Measurements from ENCODE around the gene ATP5PF.

DNA sequence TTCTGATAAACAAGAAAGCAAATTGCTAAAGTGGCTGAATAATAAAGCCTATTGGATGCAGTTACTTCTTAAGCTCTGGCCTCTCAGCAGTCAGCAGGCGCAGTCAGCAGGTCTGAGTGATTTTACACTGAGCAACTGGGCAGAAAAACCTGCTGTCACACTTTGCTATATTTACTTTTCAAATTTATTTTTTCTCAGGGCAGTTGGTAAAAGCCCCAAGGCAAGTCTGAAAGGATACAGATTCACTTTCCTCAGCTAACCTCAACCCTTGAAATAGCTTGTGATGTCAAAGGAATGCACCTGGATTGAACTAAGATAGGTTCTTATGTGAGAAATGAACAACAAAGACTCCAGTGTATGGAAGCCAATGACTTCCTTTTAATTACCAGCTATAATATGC, 34.0 kb downstream of the ATP5PF start:
- TF ChIP-seq, protein P1, sequence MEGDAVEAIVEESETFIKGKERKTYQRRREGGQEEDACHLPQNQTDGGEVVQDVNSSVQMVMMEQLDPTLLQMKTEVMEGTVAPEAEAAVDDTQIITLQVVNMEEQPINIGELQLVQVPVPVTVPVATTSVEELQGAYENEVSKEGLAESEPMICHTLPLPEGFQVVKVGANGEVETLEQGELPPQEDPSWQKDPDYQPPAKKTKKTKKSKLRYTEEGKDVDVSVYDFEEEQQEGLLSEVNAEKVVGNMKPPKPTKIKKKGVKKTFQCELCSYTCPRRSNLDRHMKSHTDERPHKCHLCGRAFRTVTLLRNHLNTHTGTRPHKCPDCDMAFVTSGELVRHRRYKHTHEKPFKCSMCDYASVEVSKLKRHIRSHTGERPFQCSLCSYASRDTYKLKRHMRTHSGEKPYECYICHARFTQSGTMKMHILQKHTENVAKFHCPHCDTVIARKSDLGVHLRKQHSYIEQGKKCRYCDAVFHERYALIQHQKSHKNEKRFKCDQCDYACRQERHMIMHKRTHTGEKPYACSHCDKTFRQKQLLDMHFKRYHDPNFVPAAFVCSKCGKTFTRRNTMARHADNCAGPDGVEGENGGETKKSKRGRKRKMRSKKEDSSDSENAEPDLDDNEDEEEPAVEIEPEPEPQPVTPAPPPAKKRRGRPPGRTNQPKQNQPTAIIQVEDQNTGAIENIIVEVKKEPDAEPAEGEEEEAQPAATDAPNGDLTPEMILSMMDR (IDR thresholded peaks at IDR 0.05; ENCODE audit: extremely low read depth in 1 of 2, insufficient read depth in 1 of 2, low read depth in 1 of 2, low read length in 2 of 2) = no peak
- TF ChIP-seq JUN (IDR thresholded peaks at IDR 0.05; ENCODE audit: borderline replicate concordance, insufficient read depth, insufficient read length, low read depth) = no peak
